Measurements from ENCODE around the gene TMEM201.

- TF ChIP-seq CTCF (IDR thresholded peaks at IDR 0.05; ENCODE audit: low read depth, low read length, poor library complexity, severe bottlenecking): no peak
- no peak for TF ChIP-seq EZH2phosphoT487 (IDR thresholded peaks at IDR 0.05; ENCODE audit: borderline replicate concordance, low read length)
Observed at GRCh38 chr1:9555942-9556341, 32.8 kb upstream of the TMEM201 start.

All from DOHH2 (cell line).